OCI-LY7 (cell line): Measurements from ENCODE around the gene ARHGAP21.

Source experiments
- CTCF ChIP-seq: fragments of 200-600 bp; sonication (generic); conservative IDR thresholded peaks from 2 replicates; pipeline ENCODE4 v1.5.1; 2014; ENCODE audit warnings: mild to moderate bottlenecking, antibody characterized with exemption, low read length, moderate library complexity, mixed read lengths
- EZH2phosphoT487 ChIP-seq: fragments of 200-600 bp; sonication (generic); IDR thresholded peaks from 2 replicates; pipeline ENCODE4 v1.6.1; 2018; ENCODE audit warnings: low read depth, borderline replicate concordance, mild to moderate bottlenecking, mixed run types, antibody characterized with exemption, low read length, moderate library complexity, mixed read lengths

- TF ChIP-seq CTCF (no peak), EZH2phosphoT487 (no peak)
Measured at GRCh38 chr10:24695452-24695851, 28.2 kb downstream of the ARHGAP21 start.
